GM12873 (cell line): ENCODE data around the gene SERHL2.

Source experiments
- TF ChIP-seq, protein P1 (sequence below): IDR thresholded peaks from 2 replicates; pipeline ENCODE4 v1.5.1; 2012; ENCODE audit warnings: low read depth, mild to moderate bottlenecking, moderate library complexity, low read length, control low read depth; ENCODE audit not compliant: insufficient read depth; ENCODE audit errors: missing control alignments

Gene SERHL2

DNA sequence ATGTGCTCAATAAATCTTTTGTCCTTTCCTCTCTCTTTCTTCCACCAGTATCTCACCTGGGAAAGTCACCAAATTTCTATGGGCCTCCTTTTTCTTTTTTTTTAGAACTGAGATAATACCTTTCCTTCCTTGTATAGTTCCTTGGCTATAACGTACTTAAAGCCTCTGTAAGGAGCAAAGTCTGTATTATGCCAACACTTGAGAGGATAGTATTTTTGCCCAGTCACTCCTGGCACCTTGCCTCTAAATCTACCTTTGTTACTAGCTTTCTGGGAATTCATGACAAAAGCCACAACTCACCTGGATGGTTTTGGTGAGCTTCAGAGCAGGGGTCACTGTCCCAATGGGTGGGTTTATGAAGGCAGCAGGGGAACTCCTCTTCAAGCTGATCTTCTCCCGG, 48.7 kb downstream of the SERHL2 start:
- TF ChIP-seq, protein P1, sequence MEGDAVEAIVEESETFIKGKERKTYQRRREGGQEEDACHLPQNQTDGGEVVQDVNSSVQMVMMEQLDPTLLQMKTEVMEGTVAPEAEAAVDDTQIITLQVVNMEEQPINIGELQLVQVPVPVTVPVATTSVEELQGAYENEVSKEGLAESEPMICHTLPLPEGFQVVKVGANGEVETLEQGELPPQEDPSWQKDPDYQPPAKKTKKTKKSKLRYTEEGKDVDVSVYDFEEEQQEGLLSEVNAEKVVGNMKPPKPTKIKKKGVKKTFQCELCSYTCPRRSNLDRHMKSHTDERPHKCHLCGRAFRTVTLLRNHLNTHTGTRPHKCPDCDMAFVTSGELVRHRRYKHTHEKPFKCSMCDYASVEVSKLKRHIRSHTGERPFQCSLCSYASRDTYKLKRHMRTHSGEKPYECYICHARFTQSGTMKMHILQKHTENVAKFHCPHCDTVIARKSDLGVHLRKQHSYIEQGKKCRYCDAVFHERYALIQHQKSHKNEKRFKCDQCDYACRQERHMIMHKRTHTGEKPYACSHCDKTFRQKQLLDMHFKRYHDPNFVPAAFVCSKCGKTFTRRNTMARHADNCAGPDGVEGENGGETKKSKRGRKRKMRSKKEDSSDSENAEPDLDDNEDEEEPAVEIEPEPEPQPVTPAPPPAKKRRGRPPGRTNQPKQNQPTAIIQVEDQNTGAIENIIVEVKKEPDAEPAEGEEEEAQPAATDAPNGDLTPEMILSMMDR = no peak

DNA sequence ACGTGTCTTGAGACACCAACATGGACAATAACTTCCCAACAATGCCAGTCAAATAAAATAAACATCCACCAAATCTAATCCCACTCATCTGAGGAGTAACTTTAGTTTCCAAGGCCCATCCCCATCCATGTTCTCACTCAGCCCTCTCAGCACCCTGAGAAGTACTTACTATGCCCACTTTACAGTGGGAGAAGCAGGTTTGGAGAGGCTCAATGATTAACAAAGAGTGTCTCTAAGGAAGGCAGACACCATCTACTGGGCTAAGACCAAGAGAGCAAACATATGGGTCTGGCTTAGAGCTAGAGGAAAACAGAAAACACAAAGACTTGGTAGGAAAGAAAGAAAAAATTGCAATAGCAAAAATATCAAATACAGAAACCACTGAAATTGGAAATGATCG, 49.7 kb downstream of the SERHL2 start:
- TF ChIP-seq, protein P1 = no peak

DNA sequence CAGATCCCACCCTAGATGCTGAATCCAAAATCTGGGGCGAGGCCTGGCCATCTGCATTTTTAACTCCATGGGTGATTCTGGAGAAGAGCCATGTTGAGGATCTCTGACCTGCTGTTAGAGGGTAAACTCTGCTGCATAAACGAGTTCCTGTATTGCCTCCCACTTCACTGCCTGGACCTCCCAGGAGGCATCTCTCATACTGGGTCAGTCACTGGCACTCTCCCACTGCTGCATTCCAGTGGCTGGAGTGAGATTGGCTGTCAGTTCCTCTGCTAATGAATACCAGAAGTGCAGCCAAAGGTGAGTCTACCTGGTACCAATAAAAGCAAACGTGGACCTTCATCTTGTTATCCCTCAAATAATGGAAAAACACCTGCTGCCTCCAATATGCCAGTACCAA, 50.6 kb downstream of the SERHL2 start:
- TF ChIP-seq, protein P1 = no peak

DNA sequence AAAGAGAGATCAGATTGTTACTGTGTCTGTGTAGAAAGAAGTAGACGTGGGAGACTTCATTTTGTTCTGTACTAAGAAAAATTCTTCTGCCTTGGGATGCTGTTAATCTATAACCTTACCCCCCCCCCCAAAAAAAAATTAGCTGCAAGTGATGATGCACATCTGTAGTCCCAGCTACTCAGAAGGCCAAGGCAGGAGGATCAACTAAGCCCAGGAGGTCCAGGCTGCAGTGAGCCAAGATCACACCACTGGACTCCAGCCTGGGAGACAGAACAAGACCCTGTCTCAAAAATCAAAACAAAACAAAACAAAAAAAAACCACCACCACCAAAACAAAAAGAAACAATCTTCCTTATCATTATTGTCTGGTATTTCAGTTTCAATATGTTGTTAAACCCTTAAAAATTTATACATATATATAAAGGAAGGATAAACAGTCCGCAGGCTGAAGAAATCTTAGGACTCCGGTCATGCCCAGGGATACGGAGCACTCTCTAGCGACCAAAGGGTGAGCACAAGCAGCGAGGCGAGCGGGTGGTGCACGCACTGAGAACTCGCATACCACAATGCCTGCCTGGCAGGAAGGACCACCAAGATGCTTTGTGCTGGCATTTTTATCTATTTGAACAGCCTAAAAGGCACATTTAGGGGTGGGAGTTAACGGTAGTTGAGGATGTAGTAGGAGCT, 54.5 kb downstream of the SERHL2 start:
- TF ChIP-seq, protein P1 = no peak

DNA sequence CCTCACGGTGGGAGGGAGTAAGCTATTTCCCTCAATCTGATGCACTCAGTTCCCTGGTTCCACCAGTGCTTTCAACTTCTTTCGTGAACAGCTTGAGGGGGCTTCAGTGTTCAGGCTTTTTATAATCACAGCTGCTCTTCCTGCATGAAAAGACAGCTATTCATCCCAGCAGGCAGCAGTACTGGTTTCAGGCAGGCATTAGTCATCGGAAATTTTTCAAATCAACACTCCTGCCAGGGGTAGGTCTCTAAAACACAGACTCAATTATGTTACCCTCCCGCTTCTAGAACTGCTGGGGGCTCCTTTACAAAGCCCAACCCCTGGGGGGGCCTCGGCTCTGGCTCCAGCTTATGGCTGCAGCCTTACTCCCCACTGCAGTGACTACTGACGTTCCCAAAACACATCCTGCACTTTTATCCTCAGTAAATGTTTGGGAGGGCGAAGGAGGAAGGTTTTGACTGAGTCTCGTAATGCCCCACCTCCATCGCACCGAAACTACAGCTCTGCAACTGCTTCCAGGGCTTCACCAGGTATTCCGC, 55.1 kb downstream of the SERHL2 start:
- TF ChIP-seq, protein P1 = no peak

DNA sequence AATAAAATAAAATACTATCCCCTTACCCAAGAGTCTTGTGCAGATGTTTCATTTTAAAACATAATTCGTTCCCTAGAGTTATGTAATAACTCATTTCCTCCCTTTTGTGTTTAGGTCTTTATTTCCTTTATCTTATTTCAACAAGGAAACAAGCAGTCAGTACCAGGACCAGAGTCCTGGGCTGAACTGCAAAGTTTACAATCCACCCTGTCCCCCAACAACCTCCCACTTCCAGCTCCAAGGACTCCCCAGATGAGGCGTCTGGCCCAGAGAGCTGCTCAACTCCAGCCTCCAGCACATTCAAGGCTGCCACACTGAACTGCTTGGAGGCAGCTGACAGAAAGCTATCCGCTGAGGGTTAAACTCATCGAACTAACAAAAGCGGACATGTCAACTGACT, 56.4 kb downstream of the SERHL2 start:
- TF ChIP-seq, protein P1 = no peak

DNA sequence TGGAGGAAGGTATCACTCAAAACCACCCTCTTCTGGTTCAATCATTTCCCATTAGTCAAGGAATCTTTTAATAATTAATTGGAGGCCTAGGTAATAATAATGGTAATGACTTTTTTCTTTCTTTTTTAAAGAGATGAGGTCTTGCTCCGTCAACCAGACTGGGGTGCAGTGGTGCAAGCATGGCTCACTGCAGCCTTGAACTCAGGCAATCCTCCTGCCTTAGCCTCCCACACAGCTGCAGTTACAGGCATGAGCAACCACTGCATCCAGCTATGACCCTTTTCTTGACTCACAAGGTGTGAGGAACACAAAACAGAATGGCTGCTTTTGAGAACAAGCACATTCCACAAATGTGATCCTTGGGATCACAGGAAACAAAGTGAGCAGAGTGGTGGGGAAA, 57.3 kb downstream of the SERHL2 start:
- TF ChIP-seq, protein P1 = no peak

DNA sequence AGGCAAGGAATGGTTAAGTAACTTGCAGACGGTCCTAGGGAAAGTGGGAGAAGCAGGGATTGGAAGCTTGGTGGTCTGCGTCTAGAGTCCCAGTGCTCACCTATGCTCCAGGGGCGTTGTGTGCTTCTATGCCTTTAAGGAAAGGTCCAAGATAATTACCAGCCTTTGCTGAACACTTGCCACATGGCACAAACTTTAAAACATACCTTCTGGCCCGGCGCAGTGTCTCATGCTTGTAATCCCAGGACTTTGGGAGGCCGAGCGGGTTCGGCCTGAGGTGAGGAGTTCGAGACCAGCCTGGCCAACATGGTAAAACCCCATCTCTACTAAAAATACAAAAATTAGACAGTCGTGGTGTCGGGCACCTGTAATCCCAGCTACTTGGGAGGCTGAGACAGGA, 58.6 kb downstream of the SERHL2 start:
- TF ChIP-seq, protein P1 = no peak
